Measurements from ENCODE around the gene CBFB. TPM values are rescaled to one million over a fixed set of nuclear protein-coding genes. Genes with fewer than 3 reads are reported as not detected.

Gene CBFB
- total and polyA plus RNA-seq, 9 of the 15 experiments (the other 6 are each of a cell fraction or from before 2014, with no cell fraction given): 22.0 to 112 (median 66.5) TPM

DNA sequence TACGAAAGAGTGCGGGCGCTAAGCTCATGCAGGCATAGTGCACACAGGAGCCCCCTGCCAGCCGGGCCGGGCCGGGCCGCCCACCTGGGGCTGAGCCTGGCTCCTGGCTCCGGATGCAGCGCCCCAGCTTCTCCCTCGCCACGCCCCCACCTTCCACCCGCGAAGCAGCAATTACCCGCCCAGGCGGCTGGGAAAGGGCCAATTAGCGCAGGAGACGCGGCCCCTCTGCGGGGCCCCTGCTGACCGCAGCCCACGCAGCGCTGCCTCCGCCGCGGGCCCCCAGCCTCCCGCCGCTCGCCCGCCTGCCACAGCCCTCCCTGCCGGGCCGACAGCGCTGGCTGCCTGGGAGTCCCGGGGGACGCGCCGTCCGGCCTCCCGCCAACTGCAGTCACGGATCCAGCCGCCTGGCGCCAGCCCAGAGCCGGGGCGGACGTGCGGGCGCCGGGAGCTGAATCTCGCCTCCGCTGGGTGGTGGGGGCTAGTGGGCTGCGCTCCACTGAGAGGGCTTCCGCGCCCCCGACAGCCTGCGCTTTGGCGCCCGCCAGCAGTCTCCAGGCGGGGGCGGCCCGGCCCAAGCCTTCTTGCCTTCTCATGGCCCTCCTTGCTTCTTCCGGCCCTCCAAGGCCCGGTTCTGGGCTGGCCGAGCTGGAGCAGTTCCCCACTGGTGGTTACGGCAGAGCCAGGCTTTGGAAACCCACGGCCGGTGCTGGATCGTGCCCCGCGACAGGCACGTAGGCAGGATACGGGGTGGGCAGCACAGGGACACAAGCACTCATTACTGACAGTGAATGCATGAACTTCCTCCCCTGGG lies 14.9 kb upstream of the CBFB start (continued):
- TF ChIP-seq ARID3A (IDR thresholded peaks at IDR 0.05; ENCODE audit: borderline replicate concordance, low read depth, low read length): no peak
- TF ChIP-seq ZNF766 (CRISPR knock-in tag; conservative IDR thresholded peaks at IDR 0.05): no peak
- TF ChIP-seq HDAC8 (tag; IDR thresholded peaks at IDR 0.05): no peak
- TF ChIP-seq, protein P1, sequence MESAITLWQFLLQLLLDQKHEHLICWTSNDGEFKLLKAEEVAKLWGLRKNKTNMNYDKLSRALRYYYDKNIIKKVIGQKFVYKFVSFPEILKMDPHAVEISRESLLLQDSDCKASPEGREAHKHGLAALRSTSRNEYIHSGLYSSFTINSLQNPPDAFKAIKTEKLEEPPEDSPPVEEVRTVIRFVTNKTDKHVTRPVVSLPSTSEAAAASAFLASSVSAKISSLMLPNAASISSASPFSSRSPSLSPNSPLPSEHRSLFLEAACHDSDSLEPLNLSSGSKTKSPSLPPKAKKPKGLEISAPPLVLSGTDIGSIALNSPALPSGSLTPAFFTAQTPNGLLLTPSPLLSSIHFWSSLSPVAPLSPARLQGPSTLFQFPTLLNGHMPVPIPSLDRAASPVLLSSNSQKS (CRISPR knock-in tag; IDR thresholded peaks at IDR 0.05): no peak
- TF ChIP-seq, protein P2, sequence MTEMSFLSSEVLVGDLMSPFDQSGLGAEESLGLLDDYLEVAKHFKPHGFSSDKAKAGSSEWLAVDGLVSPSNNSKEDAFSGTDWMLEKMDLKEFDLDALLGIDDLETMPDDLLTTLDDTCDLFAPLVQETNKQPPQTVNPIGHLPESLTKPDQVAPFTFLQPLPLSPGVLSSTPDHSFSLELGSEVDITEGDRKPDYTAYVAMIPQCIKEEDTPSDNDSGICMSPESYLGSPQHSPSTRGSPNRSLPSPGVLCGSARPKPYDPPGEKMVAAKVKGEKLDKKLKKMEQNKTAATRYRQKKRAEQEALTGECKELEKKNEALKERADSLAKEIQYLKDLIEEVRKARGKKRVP (CRISPR knock-in tag; IDR thresholded peaks at IDR 0.05): no peak
- TF ChIP-seq MEIS2 (IDR thresholded peaks at IDR 0.05; ENCODE audit: partially characterized antibody): no peak
- TF ChIP-seq ZBTB7A (IDR thresholded peaks at IDR 0.05; ENCODE audit: borderline replicate concordance, control insufficient read depth, low read depth, low read length): peak; percentile 79; the same call in 1 of the 2 replicates
- TF ChIP-seq ZNF124 (CRISPR knock-in tag; IDR thresholded peaks at IDR 0.05): no peak
- TF ChIP-seq FOXA1 (IDR thresholded peaks at IDR 0.05; ENCODE audit: borderline replicate concordance): no peak
- TF ChIP-seq RBM25 (IDR thresholded peaks at IDR 0.05; ENCODE audit: low read depth, low read length, severe bottlenecking): no peak
- TF ChIP-seq CHCHD3 (CRISPR knock-in tag; IDR thresholded peaks at IDR 0.05): no peak
- TF ChIP-seq CTBP1 (IDR thresholded peaks at IDR 0.05; ENCODE audit: borderline replicate concordance): peak; percentile 77; the same call in 1 of the 2 replicates
- TF ChIP-seq, protein P3, sequence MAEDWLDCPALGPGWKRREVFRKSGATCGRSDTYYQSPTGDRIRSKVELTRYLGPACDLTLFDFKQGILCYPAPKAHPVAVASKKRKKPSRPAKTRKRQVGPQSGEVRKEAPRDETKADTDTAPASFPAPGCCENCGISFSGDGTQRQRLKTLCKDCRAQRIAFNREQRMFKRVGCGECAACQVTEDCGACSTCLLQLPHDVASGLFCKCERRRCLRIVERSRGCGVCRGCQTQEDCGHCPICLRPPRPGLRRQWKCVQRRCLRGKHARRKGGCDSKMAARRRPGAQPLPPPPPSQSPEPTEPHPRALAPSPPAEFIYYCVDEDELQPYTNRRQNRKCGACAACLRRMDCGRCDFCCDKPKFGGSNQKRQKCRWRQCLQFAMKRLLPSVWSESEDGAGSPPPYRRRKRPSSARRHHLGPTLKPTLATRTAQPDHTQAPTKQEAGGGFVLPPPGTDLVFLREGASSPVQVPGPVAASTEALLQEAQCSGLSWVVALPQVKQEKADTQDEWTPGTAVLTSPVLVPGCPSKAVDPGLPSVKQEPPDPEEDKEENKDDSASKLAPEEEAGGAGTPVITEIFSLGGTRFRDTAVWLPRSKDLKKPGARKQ (CRISPR knock-in tag; IDR thresholded peaks at IDR 0.05): no peak
- TF ChIP-seq ZNF764 (CRISPR knock-in tag; IDR thresholded peaks at IDR 0.05; ENCODE audit: low read depth): no peak
- TF ChIP-seq ZNF398 (CRISPR knock-in tag; IDR thresholded peaks at IDR 0.05): no peak
- TF ChIP-seq KLF1 (tag; IDR thresholded peaks at IDR 0.05): no peak
- TF ChIP-seq ZNF584 (CRISPR knock-in tag; IDR thresholded peaks at IDR 0.05; ENCODE audit: low read depth): no peak
- no peak for TF ChIP-seq HMG20A (CRISPR knock-in tag; conservative IDR thresholded peaks at IDR 0.05)
- TF ChIP-seq SIRT6 (IDR thresholded peaks at IDR 0.05; ENCODE audit: low read depth, low read length): no peak
- TF ChIP-seq FOXK2 (conservative IDR thresholded peaks at IDR 0.05 in 1 of 2, IDR thresholded peaks at IDR 0.05 in 1 of 2; ENCODE audit: low read depth in 2 of 2): no peak
